ENCODE results near the gene NABP2. TPM values are rescaled to one million over a fixed set of nuclear protein-coding genes. Genes with fewer than 3 reads are reported as not detected.

The NABP2 gene
- total and polyA plus RNA-seq, 10 of the 15 experiments (the other 5 are each of a cell fraction or from before 2014, with no cell fraction given): 20.7 to 97.9 (median 60.9) TPM

DNA sequence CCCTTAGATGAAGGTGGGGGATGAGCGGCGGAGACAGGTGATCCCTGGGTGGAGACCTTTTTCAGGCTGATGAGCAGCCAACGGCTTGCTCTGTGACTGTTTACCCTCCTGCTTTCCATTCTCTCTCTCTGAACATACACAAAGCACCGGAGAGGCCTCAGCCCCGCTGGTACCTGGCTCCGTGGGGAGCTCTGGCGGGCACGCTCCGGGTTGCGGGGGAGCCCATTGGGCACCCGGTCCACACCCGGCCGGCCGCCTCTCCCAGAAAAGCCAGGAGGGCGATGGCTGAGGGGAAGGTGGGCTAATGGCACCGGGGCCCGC, 35.4 kb upstream of the NABP2 start:
- in situ Hi-C loops (cut with MboI): loop anchor here (5.0 kb wide), 1 partner anchor 56 kb away; no protein-coding TSS in a partner anchor
- ChIA-PET POLR2A (interaction anchor here (0.5 to 7.7 kb wide), 10 partner anchors 29 to 450 kb away, joined by 3 to 68 read pairs (median 6); partner anchors contain the start of genes DNAJC14, ESYT1, PA2G4 and RNF41), SMC1A (ENCODE audit: uncharacterized antibody, unreplicated experiment) (interaction anchor here (0.8 to 6.2 kb wide), 16 partner anchors 11 to 447 kb away, joined by 3 to 68 read pairs (median 5); partner anchors contain the start of genes ESYT1, PA2G4, RNF41 and ZC3H10), CTCF (interaction anchor here (0.6 to 8.9 kb wide), 27 partner anchors 11 to 449 kb away, joined by 3 to 129 read pairs (median 5); partner anchors contain the start of genes ESYT1, MYL6, RNF41 and ZC3H10), RAD21 (ENCODE audit: unreplicated experiment) (interaction anchor here (1.0 to 4.6 kb wide), 18 partner anchors 14 to 451 kb away, joined by 3 to 98 read pairs (median 8); partner anchors contain the start of genes COQ10A, ESYT1, MYL6 and MYL6B)
- FAIRE-seq (no peak), ATAC-seq (peak; percentile 9), DNase-seq (ENCODE audit: low read depth, low spot score) (no peak)
- intact Hi-C loops (cut with micrococcal nuclease; ENCODE audit: unreplicated experiment): loop anchor here (1.0 to 10.0 kb wide), 3 partner anchors 30 to 454 kb away; partner anchors contain the start of gene MYL6
- Histone ChIP-seq H3K4me1 (ENCODE audit: control insufficient read depth, insufficient read depth, low read length) (0 out of 2 replicates have a peak, but pooled peaks cover 4% of the 10 kb centered on the region), H3K27ac (ENCODE audit: control insufficient read depth, insufficient read depth) (peak overlapping the region; percentile 80), H3K27me3 (replicated peaks in 1 of 2; ENCODE audit: control insufficient read depth in 2 of 2, insufficient read depth in 2 of 2, low read length in 1 of 2) (no peaks in the 10 kb centered on the region), H3K9me3 (replicated peaks; ENCODE audit: control insufficient read depth, insufficient read depth, low read length) (no peaks in the 10 kb centered on the region), H4K20me1 (ENCODE audit: control insufficient read depth, insufficient read depth) (no peaks in the 10 kb centered on the region; the same call in 1 of the 2 replicates), H3K36me3 (ENCODE audit: control insufficient read depth in 2 of 2, insufficient read depth in 2 of 2, low read length in 1 of 2) (peaks cover 3 to 4% of the 10 kb centered on the region in 2 experiments), H3K79me2 (ENCODE audit: control insufficient read depth, insufficient read depth, low read length) (peaks cover 27% of the 10 kb centered on the region), H3K9ac (ENCODE audit: control insufficient read depth, insufficient read depth, low read length) (peak overlapping the region; percentile 93), H2AFZ (ENCODE audit: control insufficient read depth, low read depth, low read length) (peak overlapping the region; percentile 26; the same call in 1 of the 2 replicates), H3K4me3 (peak overlapping the region; percentile 98), H3K4me2 (ENCODE audit: control insufficient read depth, insufficient read depth) (peak overlapping the region; percentile 72)
- 0 out of 2 replicates have a peak, but pooled peaks have one; percentile 1 for TF ChIP-seq SIN3A (IDR thresholded peaks at IDR 0.05; ENCODE audit: low read depth, low read length)
- no peak for TF ChIP-seq BHLHE40 (IDR thresholded peaks at IDR 0.05; ENCODE audit: borderline replicate concordance in 1 of 2, low read depth in 2 of 2, low read length in 1 of 2)
- TF ChIP-seq, protein P1, sequence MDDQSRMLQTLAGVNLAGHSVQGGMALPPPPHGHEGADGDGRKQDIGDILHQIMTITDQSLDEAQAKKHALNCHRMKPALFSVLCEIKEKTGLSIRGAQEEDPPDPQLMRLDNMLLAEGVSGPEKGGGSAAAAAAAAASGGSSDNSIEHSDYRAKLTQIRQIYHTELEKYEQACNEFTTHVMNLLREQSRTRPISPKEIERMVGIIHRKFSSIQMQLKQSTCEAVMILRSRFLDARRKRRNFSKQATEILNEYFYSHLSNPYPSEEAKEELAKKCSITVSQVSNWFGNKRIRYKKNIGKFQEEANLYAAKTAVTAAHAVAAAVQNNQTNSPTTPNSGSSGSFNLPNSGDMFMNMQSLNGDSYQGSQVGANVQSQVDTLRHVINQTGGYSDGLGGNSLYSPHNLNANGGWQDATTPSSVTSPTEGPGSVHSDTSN (IDR thresholded peaks at IDR 0.05; ENCODE audit: insufficient replicate concordance, low read depth, low read length): no peak
- TF ChIP-seq NBN (IDR thresholded peaks at IDR 0.05): no peak
- 0 out of 2 replicates have a peak, but pooled peaks have one; percentile 63 for TF ChIP-seq WRNIP1 (IDR thresholded peaks at IDR 0.05; ENCODE audit: borderline replicate concordance, low read depth, low read length)
- no peak for TF ChIP-seq DPF2 (IDR thresholded peaks at IDR 0.05)
- no peak for TF ChIP-seq ZZZ3 (IDR thresholded peaks at IDR 0.05; ENCODE audit: control insufficient read depth, insufficient read length, low read depth)
- no peak for TF ChIP-seq LARP7 (IDR thresholded peaks at IDR 0.05)
- 2% methylated on average over 17 of the region's 17 CpGs for WGBS (ENCODE audit: insufficient coverage, insufficient replicate concordance, low lambda C conversion rate, missing lambda C conversion rate)
- BruUV-seq (replicated peaks): no TSS peak

All from GM12878 (cell line).